ENCODE measurements around the gene IFNA21.
A peak's percentile ranks its signal among the peaks of the same experiment; 100 is the strongest.
"Not testable (repeated sequence)": the region's sequence is repeated elsewhere in the genome, so short reads cannot be mapped to it uniquely, and the experiment has no call there.

IFNA21 gene

DNA sequence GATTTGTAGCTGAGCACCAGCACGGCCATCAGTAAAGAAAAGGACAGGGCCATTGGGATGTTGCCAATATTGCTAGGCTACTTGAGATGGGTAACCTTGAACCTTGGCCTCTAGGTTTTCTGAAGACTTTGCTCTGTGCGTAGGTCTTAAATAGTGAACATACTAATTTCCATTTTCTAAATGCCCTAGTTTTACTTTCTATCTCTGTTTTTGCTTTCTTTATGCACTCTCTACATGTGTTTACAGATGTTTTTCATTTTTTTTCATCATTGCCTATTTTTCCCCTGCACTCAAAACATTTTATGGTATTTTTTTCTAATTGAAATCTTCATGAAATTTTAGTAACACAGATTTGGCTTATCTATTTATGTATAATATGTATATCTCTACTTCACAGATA, at the start of gene IFNA21:
TSS of gene IFNA21 (minus strand) at position 101 of the 400 bp plus-strand sequence. CDS start at position 53, 48 bp downstream.
- not testable (repeated sequence) for DNase-seq

GRCh38 chr9:21213411-21214326, 47.2 kb upstream of the IFNA21 start:
- not testable (repeated sequence) for DNase-seq

DNA sequence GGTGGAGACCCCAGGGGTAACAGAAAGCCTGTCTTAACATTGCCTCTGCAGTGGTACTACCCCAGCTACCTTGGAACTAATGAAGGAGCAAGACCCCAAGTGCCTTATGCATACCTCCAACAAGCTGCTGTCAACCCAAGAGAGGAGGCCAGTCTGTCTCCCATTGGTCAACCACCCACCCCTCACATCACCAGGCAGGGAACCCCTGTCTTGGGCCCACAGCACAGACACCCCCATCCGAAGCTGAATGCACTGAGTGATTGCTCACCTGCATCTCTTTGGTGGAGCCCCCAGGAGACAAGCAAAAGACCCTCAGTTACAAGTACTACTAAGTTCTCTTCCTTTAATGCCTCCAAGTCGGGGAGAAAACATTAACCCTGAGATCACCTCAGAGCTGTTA, 45.7 kb upstream of the IFNA21 start:
- DNase-seq = not testable (repeated sequence)

DNA sequence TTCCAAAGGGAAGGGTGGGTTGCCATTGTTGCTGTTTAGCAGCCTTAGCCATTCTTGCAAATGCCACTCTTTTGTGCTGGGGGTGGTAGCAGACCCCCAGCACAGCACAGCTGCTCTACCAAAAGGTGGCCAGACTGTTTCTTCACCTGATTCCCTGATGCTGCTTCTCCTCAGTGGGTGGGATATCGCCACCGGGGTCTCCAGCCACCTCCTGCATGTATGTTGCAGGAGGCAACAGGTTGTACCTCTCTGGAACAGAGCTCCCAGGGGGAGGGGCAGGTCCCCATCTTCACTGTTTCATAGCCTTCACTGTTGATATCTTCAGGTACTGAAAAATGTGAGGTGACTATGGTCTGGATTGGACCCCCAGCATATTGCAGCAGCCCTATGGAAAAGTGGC, 44.3 kb upstream of the IFNA21 start:
- DNase-seq = not testable (repeated sequence)

GRCh38 chr9:21210311-21210710, 43.9 kb upstream of the IFNA21 start:
- no peak for DNase-seq

GRCh38 chr9:21207043-21207442, 40.6 kb upstream of the IFNA21 start, which contains the start of gene IFNA10:
TSS of gene IFNA10 (minus strand) at chr9:21207143. CDS start at chr9:21207097, 46 bp downstream.
- DNase-seq = not testable (repeated sequence)

DNA sequence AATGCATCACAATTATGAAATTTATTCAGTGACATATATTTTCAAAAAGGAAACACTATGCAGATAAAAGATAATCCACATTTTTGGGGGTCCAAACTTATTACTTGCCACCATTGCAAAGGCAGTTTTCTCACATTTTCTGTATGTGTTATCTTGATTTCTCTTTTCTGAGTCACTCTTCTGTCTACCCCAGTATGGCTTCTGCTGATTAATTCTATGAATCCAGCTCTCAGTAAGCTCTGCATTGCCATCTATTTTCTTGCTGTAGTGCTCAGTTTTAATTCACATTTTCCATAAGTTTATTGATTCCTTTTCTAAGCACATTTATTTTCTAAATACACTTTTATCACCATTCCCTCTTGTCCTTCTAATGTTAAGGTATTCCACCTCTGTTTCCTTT, 38.7 kb upstream of the IFNA21 start:
- no peak for DNase-seq

DNA sequence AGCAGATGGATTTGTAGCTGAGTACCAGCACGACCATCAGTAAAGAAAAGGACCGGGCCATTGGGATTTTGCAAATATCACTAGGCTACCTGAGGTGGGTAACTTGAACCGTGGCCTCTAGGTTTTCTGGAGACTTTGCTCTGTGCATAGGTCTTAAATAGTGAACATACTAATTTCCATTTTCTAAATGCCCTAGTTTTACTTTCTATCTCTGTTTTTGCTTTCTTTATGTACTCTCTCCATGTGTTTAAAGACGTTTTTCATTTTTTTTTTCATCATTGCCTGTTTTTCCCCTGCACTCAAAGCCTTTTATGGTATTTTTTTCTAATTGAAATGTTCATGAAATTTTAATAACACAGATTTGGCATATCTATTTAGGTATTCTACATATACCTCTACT, 35.6 kb upstream of the IFNA21 start, which contains the start of gene IFNA7:
TSS of gene IFNA7 (minus strand) at position 101 of the 400 bp plus-strand sequence. CDS start at position 61, 40 bp downstream.
- not testable (repeated sequence) for DNase-seq

- peak in 5 of 58 donors; percentile 1 to 25 (median 4) for DNase-seq
Observed at GRCh38 chr9:21194867-21195776, 28.7 kb upstream of the IFNA21 start.

GRCh38 chr9:21187487-21187886, 21.0 kb upstream of the IFNA21 start, which contains the start of gene IFNA4:
TSS of gene IFNA4 (minus strand) at chr9:21187587. CDS start at chr9:21187531, 56 bp downstream.
- DNase-seq = not testable (repeated sequence)

DNA sequence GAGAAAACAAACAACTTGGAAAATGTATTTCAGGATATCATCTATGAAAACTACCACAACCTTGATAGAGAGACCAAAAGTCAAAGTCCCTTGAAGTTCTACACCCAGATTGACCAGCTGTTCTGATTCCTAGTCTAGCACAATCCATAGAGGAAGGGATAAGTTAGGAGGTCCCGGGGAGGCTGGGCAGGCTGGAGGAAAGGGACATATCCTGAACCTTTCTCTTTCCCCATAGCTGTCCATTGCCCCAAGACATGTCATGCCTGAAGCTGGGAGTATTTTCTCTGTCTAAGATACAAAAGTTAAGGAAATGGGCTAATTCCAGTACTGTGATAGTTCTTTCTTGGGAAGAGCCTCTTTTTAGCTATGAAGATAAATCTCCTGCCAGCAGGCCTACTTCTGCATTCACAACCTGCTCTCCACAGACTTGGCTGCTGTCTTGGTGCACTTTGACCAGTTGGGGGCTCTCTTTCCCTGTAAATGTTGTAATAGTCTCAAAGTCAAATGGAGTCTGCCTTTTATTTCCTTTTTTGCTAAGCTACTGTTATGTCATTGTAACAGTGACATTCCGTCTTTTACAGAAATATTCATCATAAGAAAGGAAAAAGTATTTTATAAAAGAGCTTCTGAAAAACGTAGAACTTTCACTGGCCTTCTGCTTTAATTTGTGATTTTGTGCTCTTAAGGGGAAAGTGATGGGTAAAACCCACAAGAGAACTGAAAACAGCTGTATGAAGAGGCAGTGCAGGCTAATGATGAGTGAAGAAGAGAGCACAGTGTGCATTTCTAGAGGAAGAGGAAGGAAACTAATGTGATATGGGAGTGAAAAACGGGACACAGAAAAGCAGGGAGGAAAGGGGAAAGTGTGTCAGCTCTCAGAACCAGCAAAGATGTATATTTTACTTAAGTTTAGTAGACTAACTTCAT, 16.6 kb upstream of the IFNA21 start:
- peak in 1 of 58 donors; percentile 2 for DNase-seq

DNA sequence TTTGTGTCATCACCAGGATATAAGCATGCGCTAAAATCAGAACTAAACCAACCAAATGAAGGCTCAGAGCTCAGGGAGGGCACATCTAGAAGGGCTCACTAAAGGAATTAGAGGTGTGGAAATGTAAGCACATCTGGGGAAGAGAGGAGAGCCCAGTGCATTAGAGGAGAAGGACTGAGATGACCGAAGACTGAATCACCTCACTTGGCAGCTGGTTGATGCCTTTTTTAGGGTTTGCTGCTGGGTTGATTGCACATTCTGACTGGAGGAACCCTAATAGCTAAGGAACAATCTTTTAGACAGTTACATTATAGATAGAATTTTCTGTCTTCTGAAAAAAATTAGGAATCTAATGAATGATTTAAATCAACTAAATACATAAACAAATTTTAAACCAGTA, 8.2 kb upstream of the IFNA21 start:
- no peak for DNase-seq

DNA sequence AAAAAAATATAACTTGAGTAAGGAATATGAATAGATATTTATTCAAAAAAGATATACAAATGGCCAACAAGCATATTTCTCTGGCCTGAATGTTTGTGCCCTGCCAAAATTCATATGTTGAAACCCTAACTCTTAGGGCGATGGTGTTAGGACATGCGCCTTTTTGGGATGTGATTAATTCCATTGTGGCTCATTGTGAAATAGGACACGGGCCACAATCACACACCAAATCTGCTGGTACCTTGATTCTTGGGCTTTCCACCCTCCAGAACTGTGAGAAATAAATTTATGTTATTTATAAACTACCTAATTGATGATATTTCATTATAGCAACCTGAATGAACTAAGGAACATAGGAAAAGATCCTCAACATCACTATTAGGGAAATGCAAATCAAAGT, 5.7 kb upstream of the IFNA21 start:
- DNase-seq = no peak

GRCh38 chr9:21171351-21171750, 4.9 kb upstream of the IFNA21 start:
- no peak for DNase-seq

DNA sequence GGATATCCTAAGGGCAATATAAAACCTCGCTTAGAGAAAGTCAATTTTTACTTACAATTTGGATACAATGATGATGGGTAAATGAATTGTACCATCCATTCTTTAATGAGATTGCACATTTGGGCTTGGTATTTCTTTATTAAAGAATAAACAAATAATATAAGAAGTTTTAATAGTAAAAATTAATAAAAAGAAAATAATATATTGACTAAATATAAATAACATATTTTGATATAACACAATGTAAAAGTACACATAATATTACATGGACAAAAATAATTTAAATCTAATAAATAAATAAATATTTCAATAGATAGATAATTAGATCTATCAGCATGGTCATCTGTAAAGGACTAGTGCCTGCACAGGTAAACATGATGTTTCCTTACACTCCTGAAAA, 944 bp downstream of the IFNA21 start:
- no peak for DNase-seq

DNA sequence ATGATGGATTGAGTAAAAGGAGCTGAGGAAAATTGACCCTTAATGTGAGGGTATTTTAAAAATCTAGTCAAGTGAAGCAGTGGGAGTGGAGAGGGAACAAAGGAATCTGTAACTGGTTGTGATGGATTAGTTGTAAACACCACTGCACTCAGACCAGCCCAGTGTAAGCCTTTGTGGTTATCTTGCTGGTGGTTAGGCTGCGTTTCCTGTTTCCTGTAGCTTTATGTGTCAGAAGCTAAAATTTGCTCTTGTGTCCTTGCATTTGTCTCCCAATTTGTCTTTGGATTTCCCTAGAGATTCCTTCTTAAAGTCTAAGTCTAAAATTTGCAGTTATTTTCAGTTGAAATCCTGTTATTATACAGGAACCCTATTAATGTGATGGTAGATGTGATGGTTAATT, 6.3 kb downstream of the IFNA21 start:
- no peak for DNase-seq

GRCh38 chr9:21155501-21155900, 11.0 kb downstream of the IFNA21 start:
- DNase-seq = no peak

GRCh38 chr9:21154018-21154608, 12.3 kb downstream of the IFNA21 start:
- DNase-seq = peak in 12 of 58 donors; percentile 0 to 33 (median 12)

DNA sequence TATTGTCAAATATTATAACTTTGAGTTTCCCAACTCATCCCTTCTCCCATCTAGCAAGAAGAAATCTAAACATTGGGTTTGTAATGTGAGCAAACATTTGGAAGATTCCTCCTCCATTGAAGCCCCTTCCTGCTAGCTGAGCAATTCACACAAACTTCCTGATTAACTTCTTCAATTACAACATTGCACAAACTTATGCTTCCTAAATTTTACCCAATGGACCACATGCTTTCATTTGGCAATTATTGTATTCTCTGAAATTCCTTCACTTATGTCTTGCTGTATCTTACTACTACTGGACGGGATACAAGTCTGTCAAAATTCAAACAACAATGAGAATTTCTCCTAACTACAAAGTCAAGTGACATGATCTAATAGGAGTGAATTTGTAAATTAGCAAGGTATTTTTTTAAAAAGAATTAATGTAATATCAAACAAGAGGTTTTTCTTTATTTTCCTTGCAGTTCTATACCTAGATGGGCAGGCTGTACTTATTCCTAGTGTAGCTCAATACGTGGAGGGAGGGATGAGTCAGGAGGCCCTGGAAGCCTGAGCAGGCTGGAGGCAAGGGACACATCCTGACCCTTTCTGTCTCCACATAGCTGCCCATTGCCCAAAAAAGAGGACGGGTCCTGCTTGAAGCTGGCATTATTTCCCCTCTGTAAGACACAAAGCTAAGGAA, 13.0 kb downstream of the IFNA21 start:
- DNase-seq = peak in 3 of 58 donors; percentile 2 to 12 (median 11)

All from anterior cingulate cortex (tissue), 58 donors.